ENCODE results near the gene LOXL3. TPM values are rescaled to one million over a fixed set of nuclear protein-coding genes. Genes with fewer than 3 reads are reported as not detected.
A peak's percentile ranks its signal among the peaks of the same experiment; 100 is the strongest.
"Not testable (repeated sequence)": the region's sequence is repeated elsewhere in the genome, so short reads cannot be mapped to it uniquely, and the experiment has no call there.

LOXL3 gene
- total RNA-seq, 1 experiment from 2014 or later: 5.8 TPM

- Histone ChIP-seq H3K27ac (ENCODE audit: low read length) (no peak overlapping the region), H3K9ac (ENCODE audit: low read length) (no peak overlapping the region), H3F3A (ENCODE audit: low read length, unreplicated experiment) (no peaks in the 10 kb centered on the region), H3K27me3 (ENCODE audit: low read length) (no peaks in the 10 kb centered on the region), H2AFZ (ENCODE audit: low read length) (no peak overlapping the region), H3K4me3 (ENCODE audit: low read length) (no peak overlapping the region), H3K4me2 (ENCODE audit: low read length) (no peak overlapping the region), H3K79me2 (ENCODE audit: low read length) (peaks cover 7% of the 10 kb centered on the region), H3K4me1 (ENCODE audit: insufficient read depth, low read length) (peaks cover 11% of the 10 kb centered on the region), H3K9me3 (ENCODE audit: low read length) (no peaks in the 10 kb centered on the region), H3K9me2 (replicated peaks; ENCODE audit: low read length) (no peaks in the 10 kb centered on the region), H3K36me3 (ENCODE audit: low read depth, low read length) (peaks cover 22% of the 10 kb centered on the region), H4K20me1 (ENCODE audit: low read length) (no peaks in the 10 kb centered on the region)
- intact Hi-C loops (cut with micrococcal nuclease): no loop called here
- BruUV-seq (replicated peaks): no TSS peak
- DNase-seq: no peak
- TF ChIP-seq EZH2 (IDR thresholded peaks at IDR 0.05; ENCODE audit: low read length, unreplicated experiment) (no peak), EZH2phosphoT487 (IDR thresholded peaks at IDR 0.05; ENCODE audit: borderline replicate concordance, low read length) (no peak), CTCF (conservative IDR thresholded peaks at IDR 0.05; ENCODE audit: low read depth, low read length) (no peak)
- POLR2A ChIA-PET (ENCODE audit: unreplicated experiment): no interaction called here
- CTCF ChIA-PET: no interaction called here
- ATAC-seq: no peak
Measured at GRCh38 chr2:74488643-74489481, 64.9 kb downstream of the LOXL3 start.

DNA sequence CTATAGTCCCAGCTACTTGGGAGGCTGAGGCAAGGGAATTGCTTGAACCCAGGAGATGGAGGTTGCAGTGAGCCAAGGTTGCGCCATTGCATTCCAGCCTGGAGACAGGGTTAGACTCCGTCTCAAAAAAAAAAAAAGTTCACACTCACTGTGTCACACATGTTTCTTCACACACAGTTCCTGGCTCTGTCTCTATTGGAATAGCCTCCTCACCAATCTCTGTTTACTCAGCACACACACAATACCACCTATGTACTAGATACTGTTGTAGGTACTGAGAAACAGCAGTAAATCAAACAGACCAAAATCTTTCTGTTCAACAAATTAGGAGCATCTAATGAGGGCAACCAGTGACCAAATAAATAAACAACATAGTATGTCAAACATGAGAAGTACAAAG lies 67.6 kb downstream of the LOXL3 start:
- Histone ChIP-seq H3K9me3 (ENCODE audit: low read length) (no peaks in the 10 kb centered on the region), H3K79me2 (ENCODE audit: low read length) (peaks cover 30% of the 10 kb centered on the region), H3K27me3 (ENCODE audit: low read length) (no peaks in the 10 kb centered on the region), H3K27ac (ENCODE audit: low read length) (no peak overlapping the region), H3K4me2 (ENCODE audit: low read length) (no peak overlapping the region), H3K9ac (ENCODE audit: low read length) (no peak overlapping the region), H2AFZ (ENCODE audit: low read length) (no peak overlapping the region), H3K36me3 (ENCODE audit: low read depth, low read length) (peaks cover 4% of the 10 kb centered on the region; the same call in 1 of the 2 replicates), H4K20me1 (ENCODE audit: low read length) (no peaks in the 10 kb centered on the region), H3F3A (ENCODE audit: low read length, unreplicated experiment) (no peaks in the 10 kb centered on the region), H3K4me1 (ENCODE audit: insufficient read depth, low read length) (peaks cover 20% of the 10 kb centered on the region), H3K4me3 (ENCODE audit: low read length) (no peak overlapping the region), H3K9me2 (replicated peaks; ENCODE audit: low read length) (no peaks in the 10 kb centered on the region)
- CTCF ChIA-PET: no interaction called here
- POLR2A ChIA-PET (ENCODE audit: unreplicated experiment): no interaction called here
- TF ChIP-seq EZH2 (IDR thresholded peaks at IDR 0.05; ENCODE audit: low read length, unreplicated experiment) (no peak), EZH2phosphoT487 (IDR thresholded peaks at IDR 0.05; ENCODE audit: borderline replicate concordance, low read length) (no peak), CTCF (conservative IDR thresholded peaks at IDR 0.05; ENCODE audit: low read depth, low read length) (no peak)
- DNase-seq (no peak), ATAC-seq (no peak)
- intact Hi-C loops (cut with micrococcal nuclease): no loop called here
- no TSS peak for BruUV-seq (replicated peaks)

- Histone ChIP-seq H3K79me2 (ENCODE audit: low read length) (peaks cover 50% of the 10 kb centered on the region), H3K9ac (ENCODE audit: low read length) (peak overlapping the region; percentile 84), H3K4me1 (ENCODE audit: insufficient read depth, low read length) (peaks cover 29% of the 10 kb centered on the region), H2AFZ (ENCODE audit: low read length) (peak overlapping the region; percentile 97), H3K4me3 (ENCODE audit: low read length) (peak overlapping the region; percentile 84), H3K4me2 (ENCODE audit: low read length) (peak overlapping the region; percentile 91)
- H3K27ac ChIP-seq (ENCODE audit: low read length); H3F3A ChIP-seq (ENCODE audit: low read length, unreplicated experiment); H3K9me3 ChIP-seq (ENCODE audit: low read length); H4K20me1 ChIP-seq (ENCODE audit: low read length); ATAC-seq; H3K9me2 ChIP-seq (replicated peaks; ENCODE audit: low read length); DNase-seq; H3K27me3 ChIP-seq (ENCODE audit: low read length); POLR2A ChIA-PET (ENCODE audit: unreplicated experiment); BruUV-seq (replicated peaks); H3K36me3 ChIP-seq (ENCODE audit: low read depth, low read length): not testable (repeated sequence)
- intact Hi-C loops (cut with micrococcal nuclease): loop anchor here (1.0 kb wide), 5 partner anchors 15 to 104 kb away; partner anchors contain the start of genes AUP1, HTRA2, PCGF1 and WBP1
- CTCF ChIA-PET: interaction anchor here (0.8 kb wide), 1 partner anchor 31 kb away, joined by 7 read pairs; the partner anchor contains the start of gene TLX2
Measured at GRCh38 chr2:74483675-74484164, 70.0 kb downstream of the LOXL3 start.

Measured in PC-3 (cell line).